Endothelial cell of umbilical vein (primary cell): ENCODE results near the gene CERS2.

Experiments
- CTCF ChIP-seq, 2 donors: IDR thresholded peaks; 1 replicate in 1 of 2; 2 replicates in 1 of 2; pipeline ENCODE4 v1.5.1; 2011; ENCODE audit warnings: low read length in 2 of 2, mild to moderate bottlenecking in 2 of 2, moderate library complexity in 2 of 2, control low read depth in 1 of 2, inconsistent platforms in 1 of 2, low read depth in 1 of 2; ENCODE audit not compliant: insufficient read depth in 1 of 2; ENCODE audit errors: extremely low read depth in 1 of 2
- EZH2 ChIP-seq: IDR thresholded peaks from 2 replicates; pipeline ENCODE4 v1.6.1; 2012; ENCODE audit warnings: borderline replicate concordance, low read depth, mild to moderate bottlenecking, moderate library complexity, low read length, inconsistent platforms; ENCODE audit not compliant: severe bottlenecking
- JUN ChIP-seq: IDR thresholded peaks from 2 replicates; pipeline ENCODE4 v1.6.1; 2011; ENCODE audit warnings: borderline replicate concordance, low read depth; ENCODE audit not compliant: insufficient read length, insufficient read depth
- MAX ChIP-seq: IDR thresholded peaks from 2 replicates; pipeline ENCODE4 v1.6.1; 2011; ENCODE audit not compliant: insufficient read depth, insufficient read length
- POLR2A ChIP-seq: IDR thresholded peaks from 2 replicates; pipeline ENCODE4 v1.6.1; 2012; ENCODE audit warnings: low read depth, mild to moderate bottlenecking, control low read depth, low read length
- POLR2AphosphoS5 ChIP-seq: IDR thresholded peaks from 2 replicates; pipeline ENCODE4 v1.6.1; 2012; ENCODE audit warnings: low read depth, mild to moderate bottlenecking, control low read depth, low read length, moderate library complexity; ENCODE audit not compliant: insufficient read depth

- TF ChIP-seq MAX (no peak), CTCF (IDR thresholded peaks at IDR 0.05; ENCODE audit: extremely low read depth in 1 of 2, insufficient read depth in 1 of 2, low read depth in 1 of 2, low read length in 2 of 2) (no peak), POLR2A (no peak), EZH2 (no peak), POLR2AphosphoS5 (no peak), JUN (no peak)
Observed at GRCh38 chr1:150968491-150968890, 6.1 kb downstream of the CERS2 start.
